Stimulated activated memory B cell treated with anti-CD40 and anti-IgM and Interleukin-4, amounts not matched to agents 10 μg/mL and 1 μg/mL and 100 μg/mL, for 72 hours (primary cell): ENCODE data around the gene ASS1.

ENCODE experiments used
- ATAC-seq: fragments of 150-1000 bp; cut with Tn5 transposase; 2 replicates; pipeline ENCODE4 v1.10.0; 2021
- H3K27ac Mint-ChIP-seq: one replicate; pipeline ENCODE4 v1.8.0; 2022; ENCODE audit warnings: mild to moderate bottlenecking, mixed read lengths
- H3K27me3 Mint-ChIP-seq: one replicate; pipeline ENCODE4 v1.8.0; 2022; ENCODE audit warnings: mixed read lengths
- H3K36me3 Mint-ChIP-seq: one replicate; pipeline ENCODE4 v1.8.0; 2022; ENCODE audit warnings: mixed read lengths
- H3K4me1 Mint-ChIP-seq: one replicate; pipeline ENCODE4 v1.8.0; 2022; ENCODE audit warnings: mixed read lengths
- H3K4me3 Mint-ChIP-seq: one replicate; pipeline ENCODE4 v1.8.0; 2022; ENCODE audit warnings: mild to moderate bottlenecking, moderate library complexity, mixed read lengths
- H3K9me3 Mint-ChIP-seq: one replicate; pipeline ENCODE4 v1.8.0; 2022; ENCODE audit warnings: mixed read lengths

ASS1 gene

GRCh38 chr9:130451509-130452388 lies 7.0 kb downstream of the ASS1 start:
- peak; percentile 20 for ATAC-seq

GRCh38 chr9:130452835-130453234 lies 8.1 kb downstream of the ASS1 start:
- H3K9me3 Mint-ChIP-seq: no peaks in the 10 kb centered on the region
- no peak for ATAC-seq
- peaks cover 34% of the 10 kb centered on the region for H3K27me3 Mint-ChIP-seq
- no peak overlapping the region for H3K4me3 Mint-ChIP-seq
- H3K36me3 Mint-ChIP-seq: no peaks in the 10 kb centered on the region
- no peak overlapping the region for H3K27ac Mint-ChIP-seq
- no peaks in the 10 kb centered on the region for H3K4me1 Mint-ChIP-seq

More at GRCh38 chr9:130451509-130452388, 7.0 kb downstream of the ASS1 start:
- no peaks in the 10 kb centered on the region for H3K36me3 Mint-ChIP-seq
- H3K9me3 Mint-ChIP-seq: no peaks in the 10 kb centered on the region
- H3K4me1 Mint-ChIP-seq: no peaks in the 10 kb centered on the region
- no peak overlapping the region for H3K27ac Mint-ChIP-seq
- H3K4me3 Mint-ChIP-seq: no peak overlapping the region
- peaks cover 45% of the 10 kb centered on the region for H3K27me3 Mint-ChIP-seq

- Mint-ChIP-seq H3K4me1 (no peaks in the 10 kb centered on the region), H3K27me3 (peaks cover 34% of the 10 kb centered on the region), H3K36me3 (no peaks in the 10 kb centered on the region), H3K27ac (no peak overlapping the region), H3K4me3 (no peak overlapping the region), H3K9me3 (no peaks in the 10 kb centered on the region)
- no peak for ATAC-seq
Measured at GRCh38 chr9:130453487-130453886, 8.7 kb downstream of the ASS1 start.

- no peaks in the 10 kb centered on the region for H3K36me3 Mint-ChIP-seq
- no peak overlapping the region for H3K27ac Mint-ChIP-seq
- no peak overlapping the region for H3K4me3 Mint-ChIP-seq
- no peaks in the 10 kb centered on the region for H3K4me1 Mint-ChIP-seq
- peaks cover 36% of the 10 kb centered on the region for H3K27me3 Mint-ChIP-seq
- no peak for ATAC-seq
- no peaks in the 10 kb centered on the region for H3K9me3 Mint-ChIP-seq
Measured at GRCh38 chr9:130454096-130454811, 9.5 kb downstream of the ASS1 start.

- Mint-ChIP-seq H3K9me3 (no peaks in the 10 kb centered on the region), H3K4me1 (no peaks in the 10 kb centered on the region), H3K4me3 (no peak overlapping the region), H3K36me3 (no peaks in the 10 kb centered on the region), H3K27ac (no peak overlapping the region), H3K27me3 (peaks cover 36% of the 10 kb centered on the region)
- no peak for ATAC-seq
Measured at GRCh38 chr9:130454812-130455325, 10.1 kb downstream of the ASS1 start.

- ATAC-seq: no peak
- H3K4me1 Mint-ChIP-seq: no peaks in the 10 kb centered on the region
- H3K27me3 Mint-ChIP-seq: peaks cover 39% of the 10 kb centered on the region
- no peaks in the 10 kb centered on the region for H3K9me3 Mint-ChIP-seq
- H3K4me3 Mint-ChIP-seq: no peak overlapping the region
- no peaks in the 10 kb centered on the region for H3K36me3 Mint-ChIP-seq
- H3K27ac Mint-ChIP-seq: no peak overlapping the region
Measured at GRCh38 chr9:130458027-130458803, 13.5 kb downstream of the ASS1 start.

GRCh38 chr9:130458804-130459067 lies 14.0 kb downstream of the ASS1 start:
- H3K27me3 Mint-ChIP-seq: peaks cover 41% of the 10 kb centered on the region
- no peak overlapping the region for H3K4me3 Mint-ChIP-seq
- H3K9me3 Mint-ChIP-seq: no peaks in the 10 kb centered on the region
- H3K4me1 Mint-ChIP-seq: no peaks in the 10 kb centered on the region
- no peaks in the 10 kb centered on the region for H3K36me3 Mint-ChIP-seq
- ATAC-seq: no peak
- no peak overlapping the region for H3K27ac Mint-ChIP-seq

- H3K9me3 Mint-ChIP-seq: no peaks in the 10 kb centered on the region
- no peaks in the 10 kb centered on the region for H3K4me1 Mint-ChIP-seq
- peaks cover 45% of the 10 kb centered on the region for H3K27me3 Mint-ChIP-seq
- H3K36me3 Mint-ChIP-seq: no peaks in the 10 kb centered on the region
- no peak for ATAC-seq
- H3K27ac Mint-ChIP-seq: no peak overlapping the region
- no peak overlapping the region for H3K4me3 Mint-ChIP-seq
Measured at GRCh38 chr9:130459151-130459550, 14.4 kb downstream of the ASS1 start.

- Mint-ChIP-seq H3K4me1 (no peaks in the 10 kb centered on the region), H3K4me3 (no peak overlapping the region), H3K9me3 (no peaks in the 10 kb centered on the region), H3K27me3 (peaks cover 55% of the 10 kb centered on the region), H3K27ac (no peak overlapping the region), H3K36me3 (no peaks in the 10 kb centered on the region)
- ATAC-seq: no peak
Measured at GRCh38 chr9:130459941-130460669, 15.3 kb downstream of the ASS1 start.

- Mint-ChIP-seq H3K4me3 (no peak overlapping the region), H3K36me3 (no peaks in the 10 kb centered on the region), H3K27ac (no peak overlapping the region), H3K27me3 (peaks cover 65% of the 10 kb centered on the region), H3K4me1 (no peaks in the 10 kb centered on the region), H3K9me3 (no peaks in the 10 kb centered on the region)
- ATAC-seq: peak; percentile 57
Measured at GRCh38 chr9:130461218-130461630, 16.5 kb downstream of the ASS1 start.

- H3K9me3 Mint-ChIP-seq: no peaks in the 10 kb centered on the region
- H3K4me1 Mint-ChIP-seq: no peaks in the 10 kb centered on the region
- H3K4me3 Mint-ChIP-seq: no peak overlapping the region
- ATAC-seq: no peak
- H3K27ac Mint-ChIP-seq: no peak overlapping the region
- no peaks in the 10 kb centered on the region for H3K36me3 Mint-ChIP-seq
- peaks cover 70% of the 10 kb centered on the region for H3K27me3 Mint-ChIP-seq
Measured at GRCh38 chr9:130461731-130462130, 17.0 kb downstream of the ASS1 start.

GRCh38 chr9:130462685-130463540 lies 18.2 kb downstream of the ASS1 start:
- Mint-ChIP-seq H3K27ac (no peak overlapping the region), H3K9me3 (no peaks in the 10 kb centered on the region), H3K4me1 (no peaks in the 10 kb centered on the region), H3K36me3 (no peaks in the 10 kb centered on the region), H3K27me3 (peaks cover 81% of the 10 kb centered on the region), H3K4me3 (no peak overlapping the region)
- no peak for ATAC-seq

- no peak overlapping the region for H3K27ac Mint-ChIP-seq
- H3K9me3 Mint-ChIP-seq: no peaks in the 10 kb centered on the region
- H3K4me1 Mint-ChIP-seq: no peaks in the 10 kb centered on the region
- no peaks in the 10 kb centered on the region for H3K36me3 Mint-ChIP-seq
- ATAC-seq: peak; percentile 22
- no peak overlapping the region for H3K4me3 Mint-ChIP-seq
- peaks cover 79% of the 10 kb centered on the region for H3K27me3 Mint-ChIP-seq
Measured at GRCh38 chr9:130463763-130464745, 19.3 kb downstream of the ASS1 start.
